SJCRH30 (cell line): Measurements from ENCODE around the gene MIEN1. TPM values are rescaled to one million over a fixed set of nuclear protein-coding genes. Genes with fewer than 3 reads are reported as not detected.
"Not testable (repeated sequence)": the region's sequence is repeated elsewhere in the genome, so short reads cannot be mapped to it uniquely, and the experiment has no call there.

Experiments
- DNase-seq, 2 experiments: peaks; one replicate each; pipeline ENCODE4 v3.0.0-alpha.2; 2015 to 2020
- H3K27ac ChIP-seq: fragments of 250-450 bp; sonication (Bioruptor Pico); 2 replicates; pipeline ENCODE4 v1.5.1; 2020; ENCODE audit warnings: mild to moderate bottlenecking, moderate library complexity
- H3K27me3 ChIP-seq: fragments of 250-450 bp; sonication (Bioruptor Pico); 2 replicates; pipeline ENCODE4 v1.5.1; 2020; ENCODE audit warnings: mild to moderate bottlenecking, moderate library complexity
- H3K36me3 ChIP-seq: fragments of 250-450 bp; sonication (Bioruptor Pico); 2 replicates; pipeline ENCODE4 v1.5.1; 2020; ENCODE audit warnings: mild to moderate bottlenecking, moderate library complexity
- H3K4me1 ChIP-seq: fragments of 250-450 bp; sonication (Bioruptor Pico); 2 replicates; pipeline ENCODE4 v1.5.1; 2020; ENCODE audit warnings: mild to moderate bottlenecking, moderate library complexity
- H3K4me3 ChIP-seq: fragments of 250-450 bp; sonication (Bioruptor Pico); 2 replicates; pipeline ENCODE4 v1.5.1; 2020; ENCODE audit warnings: mild to moderate bottlenecking, moderate library complexity
- H3K9me3 ChIP-seq: fragments of 250-450 bp; sonication (Bioruptor Pico); replicated peaks from 2 replicates; pipeline ENCODE4 v1.5.1; 2020; ENCODE audit warnings: mild to moderate bottlenecking, moderate library complexity
- total RNA-seq: library from RNA; depleted of rRNA; stranded (reverse); fragments of >200 nt; shearing (Covaris generic); gene quantifications from 2 replicates; pipeline ENCODE4 v1.2.3, GENCODE V29; 2014

The MIEN1 gene
- total RNA-seq, 1 experiment from 2014 or later = 23.6 TPM

- no peak overlapping the region for H3K4me3 ChIP-seq
- no peak overlapping the region for H3K27ac ChIP-seq
- no peak for DNase-seq
- no peaks in the 10 kb centered on the region for H3K27me3 ChIP-seq
- H3K4me1 ChIP-seq = peaks cover 4% of the 10 kb centered on the region; the same call in 1 of the 2 replicates
- no peaks in the 10 kb centered on the region for H3K36me3 ChIP-seq
- H3K9me3 ChIP-seq = no peaks in the 10 kb centered on the region
Measured at GRCh38 chr17:39705786-39706348, 24.5 kb downstream of the MIEN1 start.

- H3K27ac ChIP-seq = no peak overlapping the region
- no peaks in the 10 kb centered on the region for H3K27me3 ChIP-seq
- no peaks in the 10 kb centered on the region for H3K9me3 ChIP-seq
- DNase-seq = no peak
- no peak overlapping the region for H3K4me3 ChIP-seq
- H3K4me1 ChIP-seq = peaks cover 4% of the 10 kb centered on the region; the same call in 1 of the 2 replicates
- no peaks in the 10 kb centered on the region for H3K36me3 ChIP-seq
Measured at GRCh38 chr17:39704821-39705551, 25.3 kb downstream of the MIEN1 start.

- Histone ChIP-seq H3K4me1 (peaks cover 4% of the 10 kb centered on the region; the same call in 1 of the 2 replicates), H3K9me3 (no peaks in the 10 kb centered on the region), H3K4me3 (no peak overlapping the region), H3K27ac (no peak overlapping the region), H3K27me3 (no peaks in the 10 kb centered on the region), H3K36me3 (no peaks in the 10 kb centered on the region)
- DNase-seq = no peak
Measured at GRCh38 chr17:39703913-39704312, 26.4 kb downstream of the MIEN1 start.

- Histone ChIP-seq H3K4me1 (peaks cover 4% of the 10 kb centered on the region; the same call in 1 of the 2 replicates), H3K4me3 (no peak overlapping the region), H3K27me3 (no peaks in the 10 kb centered on the region), H3K9me3 (no peaks in the 10 kb centered on the region), H3K27ac (no peak overlapping the region), H3K36me3 (no peaks in the 10 kb centered on the region)
- no peak for DNase-seq
Measured at GRCh38 chr17:39702901-39703893, 27.1 kb downstream of the MIEN1 start.

- Histone ChIP-seq H3K9me3 (no peaks in the 10 kb centered on the region), H3K4me3 (no peak overlapping the region), H3K27ac (no peak overlapping the region), H3K27me3 (no peaks in the 10 kb centered on the region), H3K4me1 (peaks cover 4% of the 10 kb centered on the region; the same call in 1 of the 2 replicates), H3K36me3 (no peaks in the 10 kb centered on the region)
- no peak for DNase-seq
Measured at GRCh38 chr17:39701784-39702422, 28.4 kb downstream of the MIEN1 start.

GRCh38 chr17:39701012-39701783, 29.1 kb downstream of the MIEN1 start:
- no peak overlapping the region for H3K4me3 ChIP-seq
- peaks cover 4% of the 10 kb centered on the region; the same call in 1 of the 2 replicates for H3K4me1 ChIP-seq
- no peaks in the 10 kb centered on the region for H3K9me3 ChIP-seq
- DNase-seq = no peak
- H3K27ac ChIP-seq = no peak overlapping the region
- H3K27me3 ChIP-seq = no peaks in the 10 kb centered on the region
- no peaks in the 10 kb centered on the region for H3K36me3 ChIP-seq

- Histone ChIP-seq H3K27ac (no peak overlapping the region), H3K4me3 (peak overlapping the region; percentile 61), H3K4me1 (peaks cover 4% of the 10 kb centered on the region; the same call in 1 of the 2 replicates), H3K9me3 (no peaks in the 10 kb centered on the region), H3K27me3 (no peaks in the 10 kb centered on the region), H3K36me3 (no peaks in the 10 kb centered on the region)
- DNase-seq = no peak
Measured at GRCh38 chr17:39700148-39700987, 30.0 kb downstream of the MIEN1 start.

GRCh38 chr17:39699818-39700147, 30.5 kb downstream of the MIEN1 start, which contains the start of gene ERBB2:
Gene ERBB2 (plus strand): TSS chr17:39700064. CDS start chr17:39700239, 175 bp downstream.
- peak; percentile 35 to 44 for DNase-seq
- Histone ChIP-seq H3K4me1 (peaks cover 4% of the 10 kb centered on the region; the same call in 1 of the 2 replicates), H3K27ac (no peak within 1 kb of the TSS)

GRCh38 chr17:39699157-39699817, 31.0 kb downstream of the MIEN1 start:
- H3K27ac ChIP-seq, H3K27me3 ChIP-seq, H3K4me1 ChIP-seq, H3K9me3 ChIP-seq, H3K36me3 ChIP-seq, DNase-seq: not testable (repeated sequence)
- peak overlapping the region; percentile 61 for H3K4me3 ChIP-seq

More at GRCh38 chr17:39699818-39700147, 30.5 kb downstream of the MIEN1 start, which contains the start of gene ERBB2:
- H3K27me3 ChIP-seq = no peaks in the 10 kb centered on the region
- H3K9me3 ChIP-seq = no peaks in the 10 kb centered on the region
- H3K36me3 ChIP-seq = no peaks in the 10 kb centered on the region
- H3K4me3 ChIP-seq = peak within 1 kb of the TSS; percentile 61

- H3K27ac ChIP-seq = no peak overlapping the region
- no peak overlapping the region for H3K4me3 ChIP-seq
Measured at GRCh38 chr17:39697961-39698360, 32.4 kb downstream of the MIEN1 start.

GRCh38 chr17:39696731-39697130, 33.6 kb downstream of the MIEN1 start:
- Histone ChIP-seq H3K4me3 (no peak overlapping the region), H3K27me3 (no peaks in the 10 kb centered on the region), H3K9me3 (no peaks in the 10 kb centered on the region), H3K4me1 (no peaks in the 10 kb centered on the region), H3K36me3 (no peaks in the 10 kb centered on the region), H3K27ac (no peak overlapping the region)
- no peak for DNase-seq

More at GRCh38 chr17:39697961-39698360, 32.4 kb downstream of the MIEN1 start:
- Histone ChIP-seq H3K4me1 (peaks cover 4% of the 10 kb centered on the region; the same call in 1 of the 2 replicates), H3K27me3 (no peaks in the 10 kb centered on the region), H3K9me3 (no peaks in the 10 kb centered on the region), H3K36me3 (no peaks in the 10 kb centered on the region)
- no peak for DNase-seq

- Histone ChIP-seq H3K27me3 (no peaks in the 10 kb centered on the region), H3K36me3 (no peaks in the 10 kb centered on the region), H3K4me1 (no peaks in the 10 kb centered on the region), H3K9me3 (no peaks in the 10 kb centered on the region), H3K27ac (no peak overlapping the region), H3K4me3 (no peak overlapping the region)
- no peak for DNase-seq
Measured at GRCh38 chr17:39695089-39695474, 35.2 kb downstream of the MIEN1 start.
